Parathyroid adenoma (tissue), 2 donors: ENCODE data around the gene NTF3.

ENCODE experiments used
- H2AFZ ChIP-seq: fragments of 300-600 bp; sonication (generic); one replicate; pipeline ENCODE4 v1.7.0; 2017; ENCODE audit warnings: antibody characterized with exemption, mild to moderate bottlenecking
- H3K27ac ChIP-seq: fragments of 300-600 bp; sonication (generic); one replicate; pipeline ENCODE4 v1.7.0; 2017
- H3K27me3 ChIP-seq: fragments of 300-600 bp; sonication (generic); one replicate; pipeline ENCODE4 v1.7.0; 2017; ENCODE audit warnings: low read length; ENCODE audit not compliant: control insufficient read depth, insufficient read depth
- H3K36me3 ChIP-seq: fragments of 300-600 bp; sonication (generic); one replicate; pipeline ENCODE4 v1.7.0; 2017; ENCODE audit warnings: low read length; ENCODE audit not compliant: control insufficient read depth, insufficient read depth
- H3K4me1 ChIP-seq: fragments of 300-600 bp; sonication (generic); one replicate; pipeline ENCODE4 v1.7.0; 2017; ENCODE audit warnings: control low read depth
- H3K4me2 ChIP-seq: fragments of 300-600 bp; sonication (generic); one replicate; pipeline ENCODE4 v1.7.0; 2017; ENCODE audit warnings: low read length
- H3K4me3 ChIP-seq: fragments of 300-600 bp; sonication (generic); one replicate; pipeline ENCODE4 v1.7.0; 2017; ENCODE audit warnings: low read depth, low read length
- H3K79me2 ChIP-seq: fragments of 300-600 bp; sonication (generic); one replicate; pipeline ENCODE4 v1.7.0; 2017; ENCODE audit warnings: control low read depth
- H3K9ac ChIP-seq: fragments of 300-600 bp; sonication (generic); one replicate; pipeline ENCODE4 v1.7.0; 2017; ENCODE audit warnings: mild to moderate bottlenecking
- H3K9me3 ChIP-seq: fragments of 300-600 bp; sonication (generic); one replicate; pipeline ENCODE4 v1.7.0; 2017; ENCODE audit warnings: low read length; ENCODE audit not compliant: control insufficient read depth
- TF ChIP-seq, protein P1 (sequence below): fragments of 300-600 bp; sonication (generic); IDR thresholded peaks from one replicate; pipeline ENCODE4 v1.7.0; 2017; ENCODE audit warnings: antibody characterized with exemption, mild to moderate bottlenecking
- donor health status: primary hyperparathyroidism.

The NTF3 gene

DNA sequence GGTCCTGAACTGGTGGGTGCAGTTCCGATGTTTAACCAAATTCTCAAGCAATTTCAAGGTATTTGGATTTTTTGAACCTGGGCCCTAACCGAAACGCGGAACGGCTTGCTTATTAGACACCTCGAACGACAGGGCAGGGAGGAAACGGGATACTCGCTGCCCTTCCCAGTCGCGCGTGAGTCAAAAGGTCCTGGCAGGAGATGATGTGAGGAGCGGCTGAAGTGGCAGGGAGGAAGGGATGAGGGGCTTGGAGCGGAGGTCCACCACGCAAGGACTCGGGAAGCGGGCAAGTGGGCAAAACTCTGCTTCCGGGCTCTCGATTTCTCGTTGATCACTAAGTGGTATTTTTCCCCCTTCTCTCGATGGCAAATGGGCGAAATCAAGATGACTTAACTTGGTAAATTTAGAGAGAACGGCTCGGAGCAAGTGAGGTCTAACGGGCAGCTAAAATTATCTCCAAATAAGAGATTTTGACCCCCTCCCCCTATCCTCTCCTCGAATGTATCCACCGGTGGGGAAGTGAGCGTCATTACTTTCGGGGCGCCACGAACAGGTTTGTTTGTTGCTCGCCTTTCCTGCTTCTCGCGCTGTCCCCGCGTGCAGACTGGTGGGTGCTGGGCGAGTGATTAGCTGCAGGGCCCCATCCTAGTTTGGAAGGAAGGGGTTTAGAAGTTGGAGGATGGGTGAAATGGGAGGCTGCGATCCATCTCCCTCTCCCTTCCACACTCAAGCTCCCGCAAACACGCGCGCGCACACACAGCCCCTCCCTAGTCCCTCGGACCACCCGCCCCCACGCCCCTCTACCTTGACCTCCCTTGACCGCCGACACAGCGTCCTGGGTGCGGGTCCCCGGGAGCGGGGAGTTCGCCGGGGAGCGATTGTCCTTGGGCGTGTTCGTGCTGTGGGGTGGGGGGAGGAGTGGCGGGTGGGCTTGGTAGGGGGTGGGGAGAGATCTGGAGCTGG is 986 bp upstream of the NTF3 start:
- H2AFZ ChIP-seq = peak overlapping the region; percentile 15
- H3K79me2 ChIP-seq = no peaks in the 10 kb centered on the region
- H3K36me3 ChIP-seq = no peaks in the 10 kb centered on the region
- H3K4me3 ChIP-seq = peak overlapping the region; percentile 25
- H3K27ac ChIP-seq = no peak overlapping the region
- H3K4me2 ChIP-seq = peak overlapping the region; percentile 7
- H3K4me1 ChIP-seq = no peaks in the 10 kb centered on the region
- TF ChIP-seq, protein P1, sequence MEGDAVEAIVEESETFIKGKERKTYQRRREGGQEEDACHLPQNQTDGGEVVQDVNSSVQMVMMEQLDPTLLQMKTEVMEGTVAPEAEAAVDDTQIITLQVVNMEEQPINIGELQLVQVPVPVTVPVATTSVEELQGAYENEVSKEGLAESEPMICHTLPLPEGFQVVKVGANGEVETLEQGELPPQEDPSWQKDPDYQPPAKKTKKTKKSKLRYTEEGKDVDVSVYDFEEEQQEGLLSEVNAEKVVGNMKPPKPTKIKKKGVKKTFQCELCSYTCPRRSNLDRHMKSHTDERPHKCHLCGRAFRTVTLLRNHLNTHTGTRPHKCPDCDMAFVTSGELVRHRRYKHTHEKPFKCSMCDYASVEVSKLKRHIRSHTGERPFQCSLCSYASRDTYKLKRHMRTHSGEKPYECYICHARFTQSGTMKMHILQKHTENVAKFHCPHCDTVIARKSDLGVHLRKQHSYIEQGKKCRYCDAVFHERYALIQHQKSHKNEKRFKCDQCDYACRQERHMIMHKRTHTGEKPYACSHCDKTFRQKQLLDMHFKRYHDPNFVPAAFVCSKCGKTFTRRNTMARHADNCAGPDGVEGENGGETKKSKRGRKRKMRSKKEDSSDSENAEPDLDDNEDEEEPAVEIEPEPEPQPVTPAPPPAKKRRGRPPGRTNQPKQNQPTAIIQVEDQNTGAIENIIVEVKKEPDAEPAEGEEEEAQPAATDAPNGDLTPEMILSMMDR = no peak
- peaks cover 10% of the 10 kb centered on the region for H3K27me3 ChIP-seq
- no peaks in the 10 kb centered on the region for H3K9me3 ChIP-seq
- no peak overlapping the region for H3K9ac ChIP-seq

DNA sequence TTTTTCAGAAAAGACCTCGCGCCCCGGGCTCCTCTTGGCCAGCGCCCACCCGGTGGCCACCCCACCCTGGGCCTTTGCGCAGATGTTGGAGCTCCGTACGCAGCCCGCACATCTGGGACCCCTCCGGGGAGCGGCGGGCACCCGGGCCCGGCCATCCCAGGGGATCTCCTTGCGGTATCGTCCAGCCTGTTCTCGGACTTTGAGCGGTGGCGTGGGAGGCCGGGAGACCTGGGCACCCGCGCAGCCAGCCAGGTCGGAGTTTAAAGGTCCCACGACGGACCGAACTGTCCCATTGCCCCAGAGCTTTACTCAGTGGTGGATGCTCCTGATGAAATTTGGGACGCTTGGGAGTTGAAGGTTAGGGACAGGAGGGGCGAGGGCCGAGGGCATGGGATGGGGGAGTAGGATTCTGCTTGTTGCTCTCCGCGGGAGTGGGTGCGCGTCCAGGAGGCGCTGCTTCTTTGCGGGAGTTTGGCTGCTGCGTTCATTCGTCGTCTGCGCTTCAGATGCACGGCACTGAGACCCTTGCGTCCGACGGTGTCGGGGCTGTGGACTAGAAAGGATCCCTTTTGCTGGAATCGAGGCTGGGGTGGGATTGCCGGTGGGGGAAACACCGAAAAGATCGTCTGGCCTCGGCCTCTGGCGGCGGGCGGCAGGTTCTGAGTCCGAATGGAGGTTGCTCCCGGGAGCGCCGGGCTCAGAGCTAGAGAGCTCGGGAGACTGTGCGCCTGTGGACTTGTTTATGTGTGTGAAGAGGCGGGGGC is 1.4 kb downstream of the NTF3 start:
- Histone ChIP-seq H3K4me1 (no peaks in the 10 kb centered on the region), H3K4me2 (peak overlapping the region; percentile 66), H2AFZ (no peak overlapping the region), H3K9me3 (no peaks in the 10 kb centered on the region), H3K36me3 (no peaks in the 10 kb centered on the region), H3K9ac (no peak overlapping the region), H3K27ac (no peak overlapping the region), H3K79me2 (no peaks in the 10 kb centered on the region), H3K4me3 (no peak overlapping the region), H3K27me3 (peaks cover 10% of the 10 kb centered on the region)
- TF ChIP-seq, protein P1 = no peak

DNA sequence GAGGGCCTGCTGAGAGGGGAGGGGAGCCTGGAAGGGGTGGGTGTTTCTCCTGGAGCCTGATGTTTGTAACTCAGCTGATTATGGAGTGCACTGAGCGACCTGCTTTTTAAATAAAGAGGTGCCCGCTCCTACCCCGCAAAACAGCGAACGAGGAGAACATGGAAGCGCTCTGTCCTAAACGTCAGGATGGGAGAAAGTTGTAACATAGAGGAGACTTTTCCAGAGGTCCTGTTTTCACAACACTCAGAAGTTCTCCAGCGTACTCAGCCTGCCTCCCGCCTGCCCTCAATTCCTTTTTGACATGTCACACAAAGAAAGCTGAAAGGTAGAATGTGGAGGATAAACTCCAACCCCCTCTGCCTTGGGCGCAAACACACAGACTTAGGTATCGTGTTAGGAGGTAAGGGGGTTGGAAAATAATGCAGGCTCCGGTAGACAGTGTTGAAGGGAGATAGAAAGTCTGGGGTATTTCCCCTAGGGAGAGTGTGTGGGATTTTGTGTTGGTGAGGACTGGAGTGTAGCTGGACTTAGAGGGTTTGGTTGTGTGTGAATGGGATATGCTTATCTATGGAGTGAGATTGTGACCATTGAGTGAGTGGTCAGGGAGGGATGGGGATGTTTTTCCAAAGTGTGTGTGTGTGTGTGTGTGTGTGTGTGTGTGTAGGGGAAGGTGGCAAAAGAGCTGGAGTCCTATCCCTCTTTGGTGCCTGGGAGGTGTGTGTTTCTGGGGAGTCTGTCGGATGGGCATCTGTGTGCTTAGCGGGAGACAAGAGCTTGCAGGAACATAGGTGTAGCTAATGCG is 2.1 kb downstream of the NTF3 start:
- no peaks in the 10 kb centered on the region for H3K4me1 ChIP-seq
- no peak overlapping the region for H3K27ac ChIP-seq

More for the DNA sequence above, 2.1 kb downstream of the NTF3 start:
- H3K4me3 ChIP-seq = no peak overlapping the region
- H3K36me3 ChIP-seq = no peaks in the 10 kb centered on the region
- no peak overlapping the region for H2AFZ ChIP-seq
- no peak overlapping the region for H3K4me2 ChIP-seq
- TF ChIP-seq, protein P1 = no peak
- no peaks in the 10 kb centered on the region for H3K9me3 ChIP-seq
- no peaks in the 10 kb centered on the region for H3K79me2 ChIP-seq
- peaks cover 10% of the 10 kb centered on the region for H3K27me3 ChIP-seq
- H3K9ac ChIP-seq = no peak overlapping the region
